ENCODE results near the gene HOMER1.

GRCh38 chr5:79454043-79454442 lies 59.9 kb downstream of the HOMER1 start:
- TF ChIP-seq POLR2A (IDR thresholded peaks at IDR 0.05) (no peak), POLR2AphosphoS5 (IDR thresholded peaks at IDR 0.05; ENCODE audit: insufficient read depth in 1 of 2, low read depth in 1 of 2) (no peak)

Measured in vagina (tissue), 2 donors.